Measurements from ENCODE around the gene HGS. TPM values are rescaled to one million over a fixed set of nuclear protein-coding genes. Genes with fewer than 3 reads are reported as not detected.

HGS gene
- total RNA-seq, 1 donor from 2014 or later = 142 TPM

DNA sequence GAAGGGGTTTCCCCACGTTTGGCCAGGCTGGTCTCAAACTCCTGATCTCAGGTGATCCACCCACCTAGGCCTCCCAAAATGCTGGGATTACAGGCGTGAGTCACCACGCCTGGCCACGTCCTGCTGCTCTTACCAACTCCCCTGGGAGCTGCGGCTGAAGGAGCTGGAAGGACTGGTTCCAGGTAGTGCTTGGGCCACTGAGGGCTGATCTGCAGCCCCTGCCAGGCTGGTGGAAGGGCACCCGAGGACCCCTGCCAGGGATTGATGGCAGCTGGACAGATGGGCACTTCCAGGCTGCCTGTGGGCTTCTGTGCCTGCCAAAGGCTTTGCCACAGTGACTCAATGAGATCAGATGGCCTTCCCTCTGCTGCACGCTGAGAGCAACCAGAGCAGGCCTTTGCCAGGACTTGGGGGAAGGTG is 19.8 kb upstream of the HGS start:
- peaks cover 18% of the 10 kb centered on the region for H3K36me3 Mint-ChIP-seq (ENCODE audit: low read depth, unreplicated experiment)
- H3K9me3 Mint-ChIP-seq (ENCODE audit: unreplicated experiment) = no peaks in the 10 kb centered on the region
- H3K27me3 Mint-ChIP-seq (ENCODE audit: unreplicated experiment) = peaks cover 10% of the 10 kb centered on the region
- H3K27ac Mint-ChIP-seq (ENCODE audit: unreplicated experiment) = no peak overlapping the region
- H3K4me1 Mint-ChIP-seq (ENCODE audit: unreplicated experiment) = peaks cover 14% of the 10 kb centered on the region
- DNase-seq (ENCODE audit: low spot score) = no peak
- no peak overlapping the region for H3K4me3 Mint-ChIP-seq (ENCODE audit: unreplicated experiment)
- TF ChIP-seq, protein P1, sequence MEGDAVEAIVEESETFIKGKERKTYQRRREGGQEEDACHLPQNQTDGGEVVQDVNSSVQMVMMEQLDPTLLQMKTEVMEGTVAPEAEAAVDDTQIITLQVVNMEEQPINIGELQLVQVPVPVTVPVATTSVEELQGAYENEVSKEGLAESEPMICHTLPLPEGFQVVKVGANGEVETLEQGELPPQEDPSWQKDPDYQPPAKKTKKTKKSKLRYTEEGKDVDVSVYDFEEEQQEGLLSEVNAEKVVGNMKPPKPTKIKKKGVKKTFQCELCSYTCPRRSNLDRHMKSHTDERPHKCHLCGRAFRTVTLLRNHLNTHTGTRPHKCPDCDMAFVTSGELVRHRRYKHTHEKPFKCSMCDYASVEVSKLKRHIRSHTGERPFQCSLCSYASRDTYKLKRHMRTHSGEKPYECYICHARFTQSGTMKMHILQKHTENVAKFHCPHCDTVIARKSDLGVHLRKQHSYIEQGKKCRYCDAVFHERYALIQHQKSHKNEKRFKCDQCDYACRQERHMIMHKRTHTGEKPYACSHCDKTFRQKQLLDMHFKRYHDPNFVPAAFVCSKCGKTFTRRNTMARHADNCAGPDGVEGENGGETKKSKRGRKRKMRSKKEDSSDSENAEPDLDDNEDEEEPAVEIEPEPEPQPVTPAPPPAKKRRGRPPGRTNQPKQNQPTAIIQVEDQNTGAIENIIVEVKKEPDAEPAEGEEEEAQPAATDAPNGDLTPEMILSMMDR (IDR thresholded peaks at IDR 0.05; ENCODE audit: unreplicated experiment) = no peak

DNA sequence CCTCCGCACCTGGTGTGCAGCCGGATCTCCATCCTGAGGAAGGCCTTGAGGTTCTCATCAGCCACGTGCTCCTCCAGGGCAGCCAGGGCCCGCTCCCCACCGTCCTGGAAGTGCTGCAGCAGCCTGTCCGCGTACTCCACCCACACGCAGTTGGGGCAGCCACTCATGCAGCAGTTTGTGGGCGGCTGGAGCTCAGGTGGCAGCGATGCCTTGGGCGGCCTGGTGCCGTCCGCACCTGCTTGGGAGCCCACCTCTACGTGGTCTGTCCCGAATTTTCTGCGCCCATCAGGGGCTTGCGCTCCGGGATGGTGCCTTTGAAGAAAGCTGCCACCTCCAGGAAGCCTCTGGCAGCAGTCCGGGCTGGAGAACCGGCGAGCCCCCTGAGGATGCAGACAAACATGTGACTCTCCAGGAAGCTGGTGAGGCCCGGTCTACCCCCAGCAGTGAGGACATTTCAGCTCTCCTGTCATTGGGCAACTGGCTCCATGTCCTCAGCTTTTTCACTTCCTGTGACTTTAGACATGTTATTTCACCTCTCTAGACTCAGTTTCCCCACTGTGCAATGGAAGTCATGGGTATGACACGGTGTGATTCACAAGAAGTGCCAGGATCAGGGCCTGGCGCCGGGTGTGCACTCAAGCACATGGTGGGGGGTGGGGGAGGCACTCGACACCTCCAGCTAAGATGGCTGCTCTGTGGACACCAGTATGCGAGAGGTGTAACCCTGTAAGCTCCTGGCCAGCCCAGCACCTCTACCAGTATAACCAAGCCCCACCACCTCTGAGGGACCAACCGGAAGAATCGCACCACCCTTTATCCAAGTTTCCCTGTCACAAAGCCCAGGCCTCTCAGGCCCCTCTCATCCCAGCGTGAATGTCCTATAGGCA is 18.4 kb upstream of the HGS start:
- Mint-ChIP-seq H3K27ac (ENCODE audit: unreplicated experiment) (peak overlapping the region; percentile 98), H3K4me1 (ENCODE audit: unreplicated experiment) (peaks cover 17% of the 10 kb centered on the region), H3K36me3 (ENCODE audit: low read depth, unreplicated experiment) (peaks cover 22% of the 10 kb centered on the region), H3K4me3 (ENCODE audit: unreplicated experiment) (peak overlapping the region; percentile 94), H3K27me3 (ENCODE audit: unreplicated experiment) (peaks cover 10% of the 10 kb centered on the region), H3K9me3 (ENCODE audit: unreplicated experiment) (no peaks in the 10 kb centered on the region)
- no peak for DNase-seq (ENCODE audit: low spot score)
- TF ChIP-seq, protein P1 (IDR thresholded peaks at IDR 0.05; ENCODE audit: unreplicated experiment) = no peak

DNA sequence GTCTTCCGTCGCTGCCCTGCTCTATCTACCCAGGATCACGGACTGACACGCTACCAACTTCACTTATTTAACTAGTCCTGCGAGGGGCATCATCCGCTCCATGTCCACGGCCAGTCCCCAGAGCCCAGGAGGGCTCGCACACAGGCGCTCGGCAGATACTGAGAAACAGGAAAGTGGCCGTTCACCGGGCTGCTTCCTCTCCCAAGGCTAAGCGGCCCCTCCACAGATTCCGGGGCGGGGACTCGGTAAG is 17.8 kb upstream of the HGS start:
- Mint-ChIP-seq H3K36me3 (ENCODE audit: low read depth, unreplicated experiment) (peaks cover 23% of the 10 kb centered on the region), H3K27ac (ENCODE audit: unreplicated experiment) (peak overlapping the region; percentile 98), H3K4me1 (ENCODE audit: unreplicated experiment) (peaks cover 17% of the 10 kb centered on the region), H3K27me3 (ENCODE audit: unreplicated experiment) (peaks cover 10% of the 10 kb centered on the region), H3K4me3 (ENCODE audit: unreplicated experiment) (peak overlapping the region; percentile 94), H3K9me3 (ENCODE audit: unreplicated experiment) (no peaks in the 10 kb centered on the region)
- DNase-seq (ENCODE audit: low spot score) = peak; percentile 62
- TF ChIP-seq, protein P1 (IDR thresholded peaks at IDR 0.05; ENCODE audit: unreplicated experiment) = no peak

DNA sequence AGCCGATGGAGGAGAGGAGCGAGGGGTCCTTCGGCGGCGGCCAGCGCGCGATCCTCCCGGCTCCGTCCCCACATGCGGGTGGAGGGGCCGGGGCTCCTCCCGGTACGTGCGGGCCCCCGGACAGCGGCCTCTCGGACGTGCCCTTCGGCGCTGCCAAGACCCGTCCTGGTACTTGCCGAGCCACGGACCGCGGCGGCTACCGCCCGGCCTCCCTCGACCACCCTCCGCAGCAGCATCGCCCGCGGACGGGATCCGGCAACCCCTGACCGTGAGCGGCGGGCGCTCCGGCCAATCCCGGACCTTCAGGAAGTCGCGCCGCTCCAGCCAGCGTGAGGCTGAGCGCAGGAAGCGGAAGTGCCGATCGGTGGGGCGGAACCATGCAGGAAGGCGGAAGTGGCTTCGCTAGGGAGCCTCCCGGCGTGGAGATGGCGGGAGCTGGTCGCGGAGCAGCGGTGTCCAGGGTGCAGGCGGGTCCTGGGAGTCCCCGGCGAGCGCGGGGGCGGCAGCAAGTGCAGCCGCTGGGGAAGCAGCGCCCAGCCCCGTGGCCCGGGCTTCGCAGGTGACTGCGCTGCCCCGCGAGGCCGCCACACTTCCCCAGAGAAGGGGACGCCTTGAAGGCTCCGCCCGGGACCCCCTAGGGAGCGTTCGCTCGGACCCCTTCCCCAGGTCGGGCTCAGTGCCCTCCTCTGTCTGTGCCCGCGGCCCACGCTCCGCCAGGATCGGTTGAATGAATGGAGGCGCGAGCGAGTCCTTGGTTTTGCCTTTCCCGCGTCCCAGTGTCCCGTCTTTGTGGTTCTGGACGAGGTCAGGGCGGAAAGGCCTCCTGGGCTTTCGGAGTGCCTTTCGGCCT is 17.2 kb upstream of the HGS start, which contains the start of the genes CCDC137 and OXLD1:
Gene CCDC137, plus strand, starts transcription at position 396 of the 850 bp plus-strand sequence. Its CDS starts 30 bp downstream, at position 426.
Gene OXLD1, minus strand, starts transcription at position 264 of the 850 bp plus-strand sequence. Its CDS starts 28 bp downstream, at position 236.
- Mint-ChIP-seq H3K27ac (ENCODE audit: unreplicated experiment) (peak within 1 kb of the TSS; percentile 98), H3K4me3 (ENCODE audit: unreplicated experiment) (peak within 1 kb of the TSS; percentile 94), H3K4me1 (ENCODE audit: unreplicated experiment) (peaks cover 17% of the 10 kb centered on the region), H3K9me3 (ENCODE audit: unreplicated experiment) (no peaks in the 10 kb centered on the region), H3K36me3 (ENCODE audit: low read depth, unreplicated experiment) (peaks cover 28% of the 10 kb centered on the region), H3K27me3 (ENCODE audit: unreplicated experiment) (peaks cover 10% of the 10 kb centered on the region)
- peak; percentile 97 for DNase-seq (ENCODE audit: low spot score)
- TF ChIP-seq, protein P1 (IDR thresholded peaks at IDR 0.05; ENCODE audit: unreplicated experiment) = no peak
